HepG2 (cell line): ENCODE data around the gene KAZN. TPM values are rescaled to one million over a fixed set of nuclear protein-coding genes. Genes with fewer than 3 reads are reported as not detected.

ENCODE experiments used
- CREB1 ChIP-seq, 2 experiments: fragments of 450-650 bp in 1 of 2; IDR thresholded peaks; 2 replicates each; pipeline ENCODE4 v1.6.1; 2016 to 2017; ENCODE audit warnings: control low read depth in 1 of 2, mild to moderate bottlenecking in 1 of 2, missing compliant biosample characterization in 1 of 2, missing genetic modification characterization in 1 of 2
- GLI4 ChIP-seq: sonication (generic); formaldehyde crosslinking; IDR thresholded peaks from 2 replicates; pipeline ENCODE4 v1.5.1; 2020; ENCODE audit warnings: missing genetic modification reagents, mild to moderate bottlenecking, moderate library complexity, borderline replicate concordance
- HMG20A ChIP-seq: IDR thresholded peaks from 2 replicates; pipeline ENCODE4 v1.6.1; 2016; ENCODE audit warnings: borderline replicate concordance
- HNRNPH1 ChIP-seq: fragments of 200-400 bp; formaldehyde crosslinking; optimal IDR thresholded peaks from 2 replicates; pipeline ENCODE3; 2017; ENCODE audit warnings: mild to moderate bottlenecking, low read depth, low read length
- KDM3A ChIP-seq: IDR thresholded peaks from 2 replicates; pipeline ENCODE4 v1.6.1; 2018; ENCODE audit warnings: low read depth, missing compliant biosample characterization
- KDM5A ChIP-seq: fragments of 200-600 bp; sonication (generic); IDR thresholded peaks from 2 replicates; pipeline ENCODE4 v1.7.0; 2018; ENCODE audit warnings: antibody characterized with exemption, mild to moderate bottlenecking, low read length, borderline replicate concordance
- NFKBIZ ChIP-seq: IDR thresholded peaks from 2 replicates; pipeline ENCODE4 v1.6.1; 2018; ENCODE audit warnings: missing genetic modification reagents, missing compliant biosample characterization
- SNRNP70 ChIP-seq: fragments of 200-400 bp; formaldehyde crosslinking; IDR thresholded peaks from 2 replicates; pipeline ENCODE4 v1.6.1; 2017; ENCODE audit warnings: mild to moderate bottlenecking, low read depth, low read length, moderate library complexity
- TEAD3 ChIP-seq: optimal IDR thresholded peaks from 2 replicates; pipeline ENCODE3; 2016; ENCODE audit warnings: borderline replicate concordance
- TRIM22 ChIP-seq: fragments of 450-650 bp; IDR thresholded peaks from 2 replicates; pipeline ENCODE4 v1.6.1; 2017
- XRCC5 ChIP-seq: fragments of 200-400 bp; formaldehyde crosslinking; optimal IDR thresholded peaks from 2 replicates; pipeline ENCODE3; 2017; ENCODE audit warnings: mild to moderate bottlenecking, low read length
- ZBTB42 ChIP-seq: sonication (generic); formaldehyde crosslinking; IDR thresholded peaks from 2 replicates; pipeline ENCODE4 v1.5.0; 2020; ENCODE audit warnings: mild to moderate bottlenecking, missing genetic modification reagents
- ZFP90 ChIP-seq: sonication (generic); formaldehyde crosslinking; IDR thresholded peaks from 2 replicates; pipeline ENCODE4 v1.8.0; 2022; ENCODE audit warnings: missing genetic modification reagents, mild to moderate bottlenecking, inconsistent platforms, borderline replicate concordance
- ZGPAT ChIP-seq: IDR thresholded peaks from 2 replicates; pipeline ENCODE4 v1.6.1; 2016; ENCODE audit warnings: mild to moderate bottlenecking
- ZNF235 ChIP-seq: sonication (generic); formaldehyde crosslinking; IDR thresholded peaks from 2 replicates; pipeline ENCODE4 v1.8.1; 2023; ENCODE audit warnings: mild to moderate bottlenecking, missing genetic modification reagents, borderline replicate concordance
- ZNF256 ChIP-seq: sonication (generic); formaldehyde crosslinking; conservative IDR thresholded peaks from 2 replicates; pipeline ENCODE4 v1.4.0; 2020; ENCODE audit warnings: missing genetic modification reagents
- ZNF264 ChIP-seq: sonication (generic); formaldehyde crosslinking; IDR thresholded peaks from 2 replicates; pipeline ENCODE4 v1.4.0; 2020; ENCODE audit warnings: missing genetic modification reagents
- ZNF292 ChIP-seq: sonication (generic); formaldehyde crosslinking; IDR thresholded peaks from 2 replicates; pipeline ENCODE4 v1.8.1; 2022; ENCODE audit warnings: mild to moderate bottlenecking, low read depth, missing genetic modification reagents, borderline replicate concordance
- ZNF335 ChIP-seq: sonication (generic); formaldehyde crosslinking; IDR thresholded peaks from 2 replicates; pipeline ENCODE4 v1.4.0; 2020; ENCODE audit warnings: missing genetic modification reagents
- ZNF501 ChIP-seq: sonication (generic); formaldehyde crosslinking; IDR thresholded peaks from 2 replicates; pipeline ENCODE4 v1.5.1; 2020; ENCODE audit warnings: mild to moderate bottlenecking, moderate library complexity, missing genetic modification reagents
- ZNF7 ChIP-seq: IDR thresholded peaks from 2 replicates; pipeline ENCODE4 v1.6.1; 2016; ENCODE audit warnings: missing biosample characterization, missing genetic modification reagents
- ZNF746 ChIP-seq: sonication (generic); formaldehyde crosslinking; IDR thresholded peaks from 2 replicates; pipeline ENCODE4 v1.8.0; 2022; ENCODE audit warnings: mild to moderate bottlenecking, missing genetic modification reagents
- ZNF788 ChIP-seq: sonication (generic); formaldehyde crosslinking; IDR thresholded peaks from 2 replicates; pipeline ENCODE4 v1.5.0; 2020; ENCODE audit warnings: mild to moderate bottlenecking, missing genetic modification reagents, borderline replicate concordance
- ZNF839 ChIP-seq: sonication (generic); formaldehyde crosslinking; IDR thresholded peaks from 2 replicates; pipeline ENCODE4 v1.4.0; 2020; ENCODE audit warnings: missing genetic modification reagents, mild to moderate bottlenecking, borderline replicate concordance
- ZNF883 ChIP-seq: sonication (generic); formaldehyde crosslinking; IDR thresholded peaks from 2 replicates; pipeline ENCODE4 v1.5.1; 2020; ENCODE audit warnings: mild to moderate bottlenecking, missing genetic modification reagents; ENCODE audit errors: not compliant biosample characterization
- polyA plus RNA-seq, 8 experiments: library from polyadenylated mRNA; depleted of rRNA in 3 of 8; stranded (reverse) in 7 of 8; unstranded in 1 of 8; fragments of >200 nt; fragmentation: Illumina TruSeq in 4 of 8; extraction: Trizol in 4 of 8; gene quantifications; 2 replicates each; pipeline versions ENCODE4 v1.2.1 to v1.2.3, GENCODE V29; 2011 to 2016; ENCODE audit warnings: low read depth in 4 of 8, missing spikeins in 1 of 8, mixed read lengths in 1 of 8; ENCODE audit not compliant: insufficient read depth in 1 of 8
- total RNA-seq, 5 experiments: library from RNA; depleted of rRNA; stranded (reverse); fragments of >200 nt; fragmentation: Illumina TruSeq; extraction: Trizol; gene quantifications; 2 replicates each; pipeline ENCODE4 v1.2.3, GENCODE V29; 2016; ENCODE audit warnings: low read depth in 1 of 5
- TF ChIP-seq, protein P1 (sequence below): sonication (generic); formaldehyde crosslinking; IDR thresholded peaks from 2 replicates; pipeline ENCODE4 v1.4.0; 2020; ENCODE audit warnings: missing genetic modification reagents, borderline replicate concordance

The KAZN gene
- total and polyA plus RNA-seq, 2 of the 13 experiments (the other 11 are each of a cell fraction or from before 2014, with no cell fraction given) = 10.4 to 13.5 TPM

- TF ChIP-seq ZBTB42 (no peak), NFKBIZ (no peak), ZNF839 (CRISPR knock-in tag) (no peak), ZNF335 (CRISPR knock-in tag) (no peak), ZGPAT (CRISPR knock-in tag) (peak; percentile 60), ZNF235 (CRISPR knock-in tag) (no peak), XRCC5 (peak; percentile 83), CREB1 (IDR thresholded peaks at IDR 0.05) (no peak), CREB1 (CRISPR knock-in tag; IDR thresholded peaks at IDR 0.05) (peak; percentile 37), ZNF788 (peak; percentile 80; the same call in 1 of the 2 replicates), TRIM22 (no peak), GLI4 (CRISPR knock-in tag) (no peak), TEAD3 (peak; percentile 84), ZFP90 (CRISPR knock-in tag) (peak; percentile 84; the same call in 1 of the 2 replicates), ZNF264 (CRISPR knock-in tag) (no peak), ZNF7 (CRISPR knock-in tag) (no peak), HNRNPH1 (no peak), KDM5A (no peak), KDM3A (CRISPR knock-in tag) (peak; percentile 57; the same call in 1 of the 2 replicates), ZNF883 (CRISPR knock-in tag) (no peak), SNRNP70 (no peak), HMG20A (CRISPR knock-in tag) (peak; percentile 47; the same call in 1 of the 2 replicates), ZNF256 (CRISPR knock-in tag) (no peak), ZNF292 (CRISPR knock-in tag) (peak; percentile 95), ZNF746 (CRISPR knock-in tag) (peak; percentile 95), ZNF501 (CRISPR knock-in tag) (no peak)
- TF ChIP-seq, protein P1, sequence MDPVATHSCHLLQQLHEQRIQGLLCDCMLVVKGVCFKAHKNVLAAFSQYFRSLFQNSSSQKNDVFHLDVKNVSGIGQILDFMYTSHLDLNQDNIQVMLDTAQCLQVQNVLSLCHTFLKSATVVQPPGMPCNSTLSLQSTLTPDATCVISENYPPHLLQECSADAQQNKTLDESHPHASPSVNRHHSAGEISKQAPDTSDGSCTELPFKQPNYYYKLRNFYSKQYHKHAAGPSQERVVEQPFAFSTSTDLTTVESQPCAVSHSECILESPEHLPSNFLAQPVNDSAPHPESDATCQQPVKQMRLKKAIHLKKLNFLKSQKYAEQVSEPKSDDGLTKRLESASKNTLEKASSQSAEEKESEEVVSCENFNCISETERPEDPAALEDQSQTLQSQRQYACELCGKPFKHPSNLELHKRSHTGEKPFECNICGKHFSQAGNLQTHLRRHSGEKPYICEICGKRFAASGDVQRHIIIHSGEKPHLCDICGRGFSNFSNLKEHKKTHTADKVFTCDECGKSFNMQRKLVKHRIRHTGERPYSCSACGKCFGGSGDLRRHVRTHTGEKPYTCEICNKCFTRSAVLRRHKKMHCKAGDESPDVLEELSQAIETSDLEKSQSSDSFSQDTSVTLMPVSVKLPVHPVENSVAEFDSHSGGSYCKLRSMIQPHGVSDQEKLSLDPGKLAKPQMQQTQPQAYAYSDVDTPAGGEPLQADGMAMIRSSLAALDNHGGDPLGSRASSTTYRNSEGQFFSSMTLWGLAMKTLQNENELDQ (CRISPR knock-in tag) = no peak
Measured at GRCh38 chr1:15020943-15021745, 422.7 kb downstream of the KAZN start (continued).
